DND-41 (cell line): ENCODE data around the gene RNF113A.

ENCODE experiments used
- ATAC-seq: fragments of 200-7000 bp; cut with Tn5 transposase; 3 replicates; pipeline ENCODE4 v1.9.1; 2021; ENCODE audit warnings: low read depth; ENCODE audit not compliant: insufficient read depth
- DNase-seq: peaks from one replicate; pipeline ENCODE4 v3.0.0-alpha.2; 2020
- H2AFZ ChIP-seq: 2 replicates; pipeline ENCODE4 v1.6.0; 2012; ENCODE audit warnings: low read depth, low read length
- H3K27ac ChIP-seq: 2 replicates; pipeline ENCODE4 v1.5.1; 2012; ENCODE audit warnings: low read length, inconsistent platforms
- H3K27me3 ChIP-seq: fragments of 200-600 bp; sonication (generic); 2 replicates; pipeline ENCODE4 v1.6.0; 2012; ENCODE audit warnings: low read length, mild to moderate bottlenecking, inconsistent platforms; ENCODE audit not compliant: insufficient read depth, poor library complexity
- H3K36me3 ChIP-seq: 2 replicates; pipeline ENCODE4 v1.5.1; 2012; ENCODE audit warnings: low read length, inconsistent platforms; ENCODE audit not compliant: insufficient read depth
- H3K4me1 ChIP-seq: 2 replicates; pipeline ENCODE4 v1.5.1; 2012; ENCODE audit warnings: mild to moderate bottlenecking, low read length; ENCODE audit not compliant: insufficient read depth
- H3K4me2 ChIP-seq: 2 replicates; pipeline ENCODE4 v1.6.0; 2012; ENCODE audit warnings: mild to moderate bottlenecking, moderate library complexity, low read length, inconsistent platforms; ENCODE audit not compliant: insufficient read depth
- H3K4me3 ChIP-seq, 2 experiments: fragments of 200-600 bp in 1 of 2; shearing (Covaris generic) in 1 of 2; 2 replicates each; pipeline ENCODE4 v1.5.1; 2012 to 2016; ENCODE audit warnings: inconsistent platforms in 2 of 2, low read length in 2 of 2, mild to moderate bottlenecking in 2 of 2, low read depth in 1 of 2, moderate library complexity in 1 of 2
- H3K79me2 ChIP-seq: 2 replicates; pipeline ENCODE4 v1.6.0; 2012; ENCODE audit warnings: low read length, inconsistent platforms; ENCODE audit not compliant: insufficient read depth
- H3K9ac ChIP-seq: 2 replicates; pipeline ENCODE4 v1.6.0; 2012; ENCODE audit warnings: low read depth, mild to moderate bottlenecking, inconsistent platforms, low read length, moderate library complexity
- H3K9me3 ChIP-seq: 2 replicates; pipeline ENCODE4 v1.5.1; 2012; ENCODE audit warnings: low read length, moderate library complexity, mild to moderate bottlenecking, inconsistent platforms; ENCODE audit not compliant: insufficient read depth, severe bottlenecking
- H4K20me1 ChIP-seq: 2 replicates; pipeline ENCODE4 v1.6.0; 2012; ENCODE audit warnings: low read length; ENCODE audit not compliant: insufficient read depth
- CTCF ChIP-seq: IDR thresholded peaks from 2 replicates; pipeline ENCODE4 v1.5.1; 2012; ENCODE audit warnings: borderline replicate concordance, low read length, moderate library complexity, mild to moderate bottlenecking; ENCODE audit not compliant: poor library complexity, severe bottlenecking; ENCODE audit errors: extremely low read depth
- EZH2 ChIP-seq: IDR thresholded peaks from 3 replicates; pipeline ENCODE4 v1.6.1; 2012; ENCODE audit warnings: borderline replicate concordance, low read depth, mild to moderate bottlenecking, moderate library complexity, low read length, inconsistent platforms; ENCODE audit not compliant: severe bottlenecking

Gene RNF113A

GRCh38 chrX:119852382-119853353 is 18.9 kb downstream of the RNF113A start, which contains the start of gene UPF3B:
TSS of gene UPF3B (minus strand) at chrX:119852963. CDS start at chrX:119852928, 35 bp downstream.
- peak within 1 kb of the TSS; percentile 88 for H3K27ac ChIP-seq
- peak; percentile 97 for DNase-seq
- no peaks in the 10 kb centered on the region for H3K27me3 ChIP-seq
- peak within 1 kb of the TSS; percentile 89 for H2AFZ ChIP-seq
- H3K9ac ChIP-seq: peak within 1 kb of the TSS; percentile 75
- no peaks in the 10 kb centered on the region for H4K20me1 ChIP-seq
- H3K79me2 ChIP-seq: peaks cover 23% of the 10 kb centered on the region
- ATAC-seq: peak; percentile 94
- TF ChIP-seq EZH2 (no peak), CTCF (no peak)
- H3K4me2 ChIP-seq: peak within 1 kb of the TSS; percentile 77
- peaks cover 21% of the 10 kb centered on the region for H3K4me1 ChIP-seq
- peaks cover 28% of the 10 kb centered on the region for H3K36me3 ChIP-seq
- peak within 1 kb of the TSS; percentile 68 to 81 for H3K4me3 ChIP-seq
- H3K9me3 ChIP-seq: no peaks in the 10 kb centered on the region

- no peak overlapping the region for H3K4me2 ChIP-seq
- no peak overlapping the region for H3K27ac ChIP-seq
Observed at GRCh38 chrX:119833905-119834304, 37.6 kb downstream of the RNF113A start.

DNA sequence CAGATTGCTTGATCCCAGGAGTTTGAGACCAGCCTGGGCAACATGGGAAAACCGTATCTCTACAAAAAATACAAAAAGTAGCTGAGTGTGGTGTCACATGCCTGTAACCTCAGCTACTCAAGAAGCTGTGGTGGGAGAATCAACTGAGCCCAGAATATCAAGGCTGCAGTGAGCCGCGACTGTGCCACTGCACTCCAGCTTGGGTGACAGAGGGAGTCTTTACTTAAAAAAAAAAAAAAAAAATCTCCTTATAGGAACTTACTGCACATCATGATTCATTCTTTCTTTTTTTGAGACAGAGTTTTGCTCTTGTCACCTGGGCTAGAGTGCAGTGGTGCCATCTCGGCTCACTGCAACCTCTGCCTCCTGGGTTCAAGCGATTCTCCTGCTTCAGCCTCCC is 43.1 kb downstream of the RNF113A start:
- DNase-seq: no peak

More at GRCh38 chrX:119833905-119834304, 37.6 kb downstream of the RNF113A start:
- Histone ChIP-seq H4K20me1 (no peaks in the 10 kb centered on the region), H3K27me3 (no peaks in the 10 kb centered on the region), H3K4me3 (no peak overlapping the region), H3K9ac (no peak overlapping the region), H3K9me3 (no peaks in the 10 kb centered on the region), H3K4me1 (no peaks in the 10 kb centered on the region), H3K79me2 (no peaks in the 10 kb centered on the region), H2AFZ (no peak overlapping the region), H3K36me3 (peaks cover 59% of the 10 kb centered on the region)
- no peak for TF ChIP-seq EZH2
- no peak for TF ChIP-seq CTCF
- no peak for ATAC-seq
- no peak for DNase-seq

More for the DNA sequence above, 43.1 kb downstream of the RNF113A start:
- no peak for TF ChIP-seq CTCF
- no peak for TF ChIP-seq EZH2
- no peaks in the 10 kb centered on the region for H3K27me3 ChIP-seq
- H2AFZ ChIP-seq: no peak overlapping the region
- peaks cover 30% of the 10 kb centered on the region for H3K36me3 ChIP-seq
- H3K79me2 ChIP-seq: no peaks in the 10 kb centered on the region
- H4K20me1 ChIP-seq: no peaks in the 10 kb centered on the region
- no peak overlapping the region for H3K27ac ChIP-seq
- no peak for ATAC-seq
- no peak overlapping the region for H3K4me2 ChIP-seq
- no peaks in the 10 kb centered on the region for H3K4me1 ChIP-seq
- H3K4me3 ChIP-seq: no peak overlapping the region
- H3K9me3 ChIP-seq: no peaks in the 10 kb centered on the region
- no peak overlapping the region for H3K9ac ChIP-seq
